ENCODE data around the gene PROZ.
"Not testable (repeated sequence)": the region's sequence is repeated elsewhere in the genome, so short reads cannot be mapped to it uniquely, and the experiment has no call there.

Gene PROZ, protein sequence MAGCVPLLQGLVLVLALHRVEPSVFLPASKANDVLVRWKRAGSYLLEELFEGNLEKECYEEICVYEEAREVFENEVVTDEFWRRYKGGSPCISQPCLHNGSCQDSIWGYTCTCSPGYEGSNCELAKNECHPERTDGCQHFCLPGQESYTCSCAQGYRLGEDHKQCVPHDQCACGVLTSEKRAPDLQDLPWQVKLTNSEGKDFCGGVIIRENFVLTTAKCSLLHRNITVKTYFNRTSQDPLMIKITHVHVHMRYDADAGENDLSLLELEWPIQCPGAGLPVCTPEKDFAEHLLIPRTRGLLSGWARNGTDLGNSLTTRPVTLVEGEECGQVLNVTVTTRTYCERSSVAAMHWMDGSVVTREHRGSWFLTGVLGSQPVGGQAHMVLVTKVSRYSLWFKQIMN

DNA sequence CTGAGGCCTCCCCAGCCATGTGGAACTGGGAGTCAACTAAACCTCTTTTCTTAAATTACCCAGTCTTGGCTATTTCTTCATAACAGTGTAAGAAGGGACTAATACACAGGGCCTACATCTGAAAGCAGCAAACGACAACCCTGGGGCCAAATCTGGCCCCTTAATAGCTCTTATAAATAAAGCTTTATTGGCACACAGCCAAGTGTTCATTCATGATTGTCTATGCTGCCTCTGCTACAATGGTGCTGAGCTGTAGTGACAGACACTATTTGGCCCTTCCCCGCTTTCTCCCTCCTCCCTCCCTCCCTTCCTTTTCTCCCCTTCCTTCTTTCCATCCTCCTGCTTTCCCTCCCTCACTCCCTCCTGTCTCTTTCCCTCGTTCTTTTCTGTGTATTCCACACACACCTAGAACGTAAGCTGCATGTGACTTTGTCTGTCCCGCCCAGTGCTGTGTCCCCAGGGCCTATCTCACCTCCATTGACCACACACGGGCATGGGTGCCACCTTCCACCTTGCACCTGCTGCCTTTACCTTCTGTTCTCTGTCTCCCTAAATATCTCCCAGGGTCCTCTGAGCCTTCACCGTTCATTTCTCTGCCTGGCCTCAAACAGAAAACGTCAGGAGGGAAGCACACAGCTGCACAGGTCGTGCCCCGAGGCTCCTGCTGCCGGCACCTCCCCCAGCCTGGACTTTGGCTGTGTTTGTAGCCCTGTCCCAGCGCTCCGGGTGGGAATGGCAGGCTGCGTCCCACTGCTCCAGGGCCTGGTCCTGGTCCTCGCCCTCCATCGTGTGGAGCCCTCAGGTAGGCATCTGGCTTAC, at the start of gene PROZ:
TSS of gene PROZ (plus strand) at position 720 of the 819 bp plus-strand sequence. CDS start at position 733, 13 bp downstream.
- DNase-seq, result no peak

DNA sequence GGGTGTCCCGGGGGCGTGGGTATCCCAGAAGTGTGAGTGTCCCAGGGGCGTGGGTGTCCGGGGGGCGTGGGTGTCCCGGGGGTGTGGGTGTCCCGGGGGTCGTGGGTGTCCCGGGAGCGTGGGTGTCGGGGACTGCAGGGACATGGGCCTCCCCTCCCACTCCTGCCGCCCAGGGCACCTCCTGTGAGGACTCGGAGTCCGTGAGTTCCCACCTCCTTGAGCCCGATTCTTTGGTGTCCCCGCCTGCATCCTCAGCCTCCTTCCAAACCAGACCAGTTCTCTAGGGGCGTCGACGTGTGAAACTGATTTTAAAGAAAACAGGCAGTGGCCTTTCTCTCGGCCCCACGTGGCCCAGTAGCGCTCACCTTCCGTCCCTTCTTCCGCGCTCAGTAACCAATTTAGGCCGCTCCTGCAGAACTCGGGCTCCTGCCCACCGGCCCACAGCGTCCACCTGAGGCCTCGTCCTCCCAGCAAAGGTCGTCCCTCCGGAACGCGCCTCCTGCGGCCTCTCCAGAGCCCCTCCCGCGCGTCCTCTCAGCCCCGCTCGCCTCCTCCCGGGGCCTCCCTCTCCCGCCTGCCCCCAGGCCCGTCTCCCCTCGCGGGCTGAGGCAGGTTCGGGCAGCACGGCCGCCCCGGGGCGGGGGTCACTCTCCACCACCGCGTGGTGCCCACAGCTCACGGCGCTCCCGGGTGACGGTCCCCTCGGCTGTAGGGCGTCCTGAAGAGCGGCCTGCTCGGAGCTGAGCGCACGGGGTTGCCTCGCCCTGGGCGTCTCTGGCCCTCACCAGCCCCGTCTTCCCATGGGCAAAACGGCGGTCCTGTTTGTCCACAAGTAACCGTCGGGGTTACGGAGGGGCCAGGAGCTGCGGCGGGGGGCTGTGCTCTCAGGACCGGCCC, 49.0 kb upstream of the PROZ start:
- no peak for DNase-seq

DNA sequence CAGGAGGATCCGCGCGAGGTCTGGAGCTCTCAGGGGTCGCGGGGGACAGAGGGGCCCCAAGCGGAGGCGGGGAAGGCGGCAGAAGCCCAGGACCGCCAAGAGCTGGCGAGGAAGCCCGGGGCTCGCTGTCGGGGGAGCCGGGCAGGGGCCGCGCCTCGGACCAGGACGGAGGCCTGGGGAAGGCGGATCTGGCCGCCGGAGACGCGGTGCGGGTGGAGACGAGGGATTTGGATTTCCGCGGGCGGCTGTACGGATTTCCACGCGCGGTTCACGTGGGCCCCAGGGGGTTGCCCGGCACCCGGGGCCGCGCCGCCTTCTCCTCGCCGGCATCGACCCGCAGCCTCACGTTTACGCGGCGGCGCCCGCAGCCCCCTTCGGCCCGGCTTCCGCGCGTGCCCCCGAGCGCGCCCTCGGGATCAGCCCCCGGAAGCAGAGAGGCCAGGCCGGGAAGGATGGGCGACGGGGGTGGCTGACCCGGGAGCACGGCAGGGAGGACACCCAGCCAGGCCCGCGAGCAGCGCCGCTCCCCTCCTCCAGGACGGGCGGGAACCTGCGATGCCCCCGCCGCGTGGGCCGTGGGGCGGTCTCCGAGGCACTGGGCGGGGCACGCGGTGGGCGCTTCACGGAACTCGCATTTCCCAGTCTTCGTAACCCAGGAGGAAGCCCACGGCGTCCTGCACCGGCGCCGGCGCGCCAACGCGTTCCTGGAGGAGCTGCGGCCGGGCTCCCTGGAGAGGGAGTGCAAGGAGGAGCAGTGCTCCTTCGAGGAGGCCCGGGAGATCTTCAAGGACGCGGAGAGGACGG, 48.2 kb upstream of the PROZ start:
- no peak for DNase-seq

- DNase-seq, result no peak
Observed at GRCh38 chr13:113110852-113111315, 47.6 kb upstream of the PROZ start.

DNA sequence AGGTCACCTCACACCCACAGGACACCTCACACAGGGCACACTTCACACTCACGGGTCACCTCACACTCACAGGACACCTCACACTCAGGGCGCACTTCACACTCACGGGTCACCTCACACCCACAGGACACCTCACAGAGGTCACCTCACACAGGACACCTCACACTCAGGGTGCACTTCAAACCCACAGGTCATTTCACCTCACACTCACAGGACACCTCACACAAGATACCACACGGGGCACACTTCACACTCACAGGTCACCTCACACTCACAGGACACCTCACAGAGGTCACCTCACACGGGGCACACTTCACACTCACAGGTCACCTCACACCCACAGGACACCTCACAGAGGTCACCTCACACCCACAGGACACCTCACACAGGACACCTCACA, 46.6 kb upstream of the PROZ start:
- not testable (repeated sequence) for DNase-seq

DNA sequence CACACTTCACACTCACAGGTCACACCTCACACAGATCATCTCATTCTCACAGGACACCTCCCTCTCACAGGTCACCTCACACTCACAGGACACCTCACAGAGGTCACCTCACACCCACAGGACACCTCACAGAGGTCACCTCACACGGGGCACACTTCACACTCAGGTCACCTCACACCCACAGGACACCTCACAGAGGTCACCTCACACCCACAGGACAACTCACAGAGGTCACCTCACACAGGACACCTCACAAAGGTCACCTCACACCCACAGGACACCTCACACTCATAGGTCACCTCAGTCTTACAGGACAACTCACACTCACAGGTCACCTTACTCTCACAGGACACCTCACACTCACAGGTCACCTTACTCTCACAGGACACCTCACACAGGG, 46.0 kb upstream of the PROZ start:
- not testable (repeated sequence) for DNase-seq

DNA sequence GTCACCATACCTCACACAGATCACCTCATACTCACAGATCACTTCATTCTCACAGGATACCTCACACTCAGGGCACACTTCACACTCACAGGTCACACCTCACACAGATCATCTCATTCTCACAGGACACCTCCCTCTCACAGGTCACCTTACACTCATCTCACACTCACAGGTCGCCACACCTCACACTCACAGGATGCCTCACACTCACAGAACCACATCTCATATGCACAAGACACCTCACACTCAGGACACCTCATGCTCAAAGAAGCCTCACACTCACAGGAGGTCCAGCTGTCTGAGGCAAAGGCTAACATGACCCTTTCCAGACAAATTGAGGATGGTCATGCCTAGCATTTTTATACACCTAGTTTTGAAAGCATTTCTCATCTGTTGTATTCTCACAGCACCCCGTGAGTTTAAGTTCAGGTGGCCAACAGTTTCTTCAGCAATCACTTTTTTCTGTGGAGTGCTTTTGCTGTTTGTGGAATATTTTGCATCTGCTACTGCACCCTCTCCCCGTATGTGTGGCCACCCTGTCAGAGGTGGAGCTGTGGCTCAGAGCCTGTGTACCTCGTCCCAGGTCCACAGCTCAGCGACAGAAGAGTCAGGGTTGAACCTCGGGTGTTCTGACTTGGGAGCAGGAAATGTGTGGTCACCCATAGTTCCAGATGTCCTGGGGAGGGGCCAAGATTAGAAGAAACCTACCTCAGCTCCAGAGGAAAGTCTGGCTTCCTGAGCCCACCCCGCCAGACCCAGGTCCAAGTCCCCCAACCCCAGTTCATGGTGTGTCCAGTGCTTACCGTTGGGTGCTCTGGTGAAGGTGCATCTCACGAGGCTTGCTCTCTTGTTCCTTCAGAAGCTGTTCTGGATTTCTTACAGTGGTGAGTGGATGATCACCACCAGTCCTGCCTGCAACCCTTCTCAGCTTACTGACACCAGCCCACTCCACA, 45.3 kb upstream of the PROZ start:
- DNase-seq, result no peak

- DNase-seq, result no peak
Observed at GRCh38 chr13:113113846-113114271, 44.6 kb upstream of the PROZ start.

DNA sequence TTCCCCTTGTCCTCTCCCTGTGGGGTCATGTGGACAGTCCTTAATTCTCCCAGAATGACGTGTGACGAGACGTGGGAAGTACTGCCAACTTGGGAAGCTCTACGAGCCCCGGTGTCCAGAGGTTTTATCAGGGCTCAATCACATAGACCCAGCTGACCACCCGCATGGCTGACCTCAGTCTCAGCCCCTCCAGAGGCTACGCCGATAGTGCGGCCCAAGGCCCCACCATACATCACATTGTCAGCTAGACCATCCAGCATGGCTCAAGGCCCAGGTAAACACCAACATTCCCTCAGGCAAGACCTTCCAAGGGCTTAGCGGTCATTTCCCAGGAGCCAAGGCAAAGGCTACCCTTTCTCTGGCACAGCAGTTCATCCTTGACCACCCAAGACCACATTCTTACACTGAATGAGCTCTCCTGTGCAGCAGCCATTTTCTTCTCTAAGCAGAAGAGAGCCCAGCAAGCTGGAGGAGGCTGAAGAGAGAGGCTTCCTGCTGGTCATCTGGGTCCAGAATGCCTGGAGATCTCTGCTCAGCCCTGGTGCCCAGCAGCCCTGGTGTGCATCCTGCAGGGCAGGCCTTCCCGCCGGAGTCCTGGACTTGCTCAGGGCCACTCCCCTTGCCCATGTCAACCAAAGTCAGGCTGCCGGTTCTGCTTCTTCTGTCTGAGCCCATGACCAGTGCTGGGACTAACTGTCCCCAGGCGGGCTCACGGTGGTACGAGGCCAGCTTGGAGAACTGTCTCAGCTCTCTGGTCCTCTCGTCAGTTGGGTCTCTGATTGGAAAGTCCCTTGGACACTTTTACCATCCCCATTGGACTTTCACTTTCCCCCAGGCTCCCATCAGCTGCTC, 43.7 kb upstream of the PROZ start:
- DNase-seq, result no peak

- DNase-seq, result no peak
Observed at GRCh38 chr13:113115363-113116205, 42.9 kb upstream of the PROZ start.

DNA sequence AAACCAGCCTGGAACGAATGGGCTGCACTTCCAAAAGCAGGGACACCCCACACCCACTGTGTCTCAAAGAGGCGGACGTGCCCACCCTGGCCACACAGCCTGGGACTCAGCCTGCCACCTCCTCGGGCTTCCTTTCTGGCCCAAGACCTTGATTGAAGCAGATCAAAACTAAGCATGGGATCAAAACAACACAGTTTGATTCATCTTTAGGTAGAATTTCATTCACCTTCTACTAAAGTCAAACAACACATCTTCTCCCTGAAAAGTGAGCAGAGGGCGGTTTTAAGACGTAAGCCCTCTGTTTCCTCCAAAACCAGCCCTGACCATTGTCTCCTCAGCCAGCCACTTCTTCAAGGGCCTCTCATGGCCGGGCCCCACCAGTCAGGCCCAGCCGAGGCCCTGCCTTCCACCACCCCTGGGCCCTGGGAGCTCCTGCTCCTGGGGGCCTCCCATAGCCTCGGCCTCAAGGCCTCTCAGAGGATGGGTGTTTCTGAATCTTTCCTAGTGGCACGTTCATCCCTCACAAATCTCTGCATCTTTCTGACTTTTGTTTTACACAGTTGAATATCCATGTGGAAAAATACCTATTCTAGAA, 42.1 kb upstream of the PROZ start:
- no peak for DNase-seq

- DNase-seq, result no peak
Observed at GRCh38 chr13:113116871-113117271, 41.6 kb upstream of the PROZ start.

DNA sequence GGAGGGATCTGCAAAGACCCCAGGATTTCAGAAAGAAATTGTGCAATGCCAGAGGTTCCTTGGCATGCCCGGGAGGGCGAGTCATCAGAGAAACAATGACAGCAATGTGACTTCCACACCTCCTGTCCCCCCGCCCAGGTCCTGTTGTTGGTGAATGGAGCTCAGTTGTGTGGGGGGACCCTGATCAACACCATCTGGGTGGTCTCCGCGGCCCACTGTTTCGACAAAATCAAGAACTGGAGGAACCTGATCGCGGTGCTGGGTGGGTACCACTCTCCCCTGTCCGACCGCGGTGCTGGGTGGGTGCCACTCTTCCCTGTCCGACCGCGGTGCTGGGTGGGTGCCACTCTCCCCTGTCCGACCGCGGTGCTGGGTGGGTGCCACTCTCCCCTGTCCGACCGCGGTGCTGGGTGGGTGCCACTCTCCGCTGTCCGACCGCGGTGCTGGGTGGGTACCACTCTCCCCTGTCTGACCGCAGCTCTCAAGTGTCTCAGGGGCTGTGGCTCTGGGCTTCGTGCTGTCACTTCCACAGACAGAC, 41.0 kb upstream of the PROZ start:
- no peak for DNase-seq

GRCh38 chr13:113117911-113118260, 40.6 kb upstream of the PROZ start:
- no peak for DNase-seq

DNA sequence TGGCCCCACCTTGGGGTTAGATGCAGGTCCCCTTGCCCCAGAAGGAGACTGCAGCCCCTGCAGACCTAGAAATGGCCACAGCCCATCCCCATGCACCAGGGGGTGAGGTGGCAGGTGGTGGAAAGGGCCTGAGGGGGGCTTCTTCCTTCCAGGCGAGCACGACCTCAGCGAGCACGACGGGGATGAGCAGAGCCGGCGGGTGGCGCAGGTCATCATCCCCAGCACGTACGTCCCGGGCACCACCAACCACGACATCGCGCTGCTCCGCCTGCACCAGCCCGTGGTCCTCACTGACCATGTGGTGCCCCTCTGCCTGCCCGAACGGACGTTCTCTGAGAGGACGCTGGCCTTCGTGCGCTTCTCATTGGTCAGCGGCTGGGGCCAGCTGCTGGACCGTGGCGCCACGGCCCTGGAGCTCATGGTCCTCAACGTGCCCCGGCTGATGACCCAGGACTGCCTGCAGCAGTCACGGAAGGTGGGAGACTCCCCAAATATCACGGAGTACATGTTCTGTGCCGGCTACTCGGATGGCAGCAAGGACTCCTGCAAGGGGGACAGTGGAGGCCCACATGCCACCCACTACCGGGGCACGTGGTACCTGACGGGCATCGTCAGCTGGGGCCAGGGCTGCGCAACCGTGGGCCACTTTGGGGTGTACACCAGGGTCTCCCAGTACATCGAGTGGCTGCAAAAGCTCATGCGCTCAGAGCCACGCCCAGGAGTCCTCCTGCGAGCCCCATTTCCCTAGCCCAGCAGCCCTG, 40.0 kb upstream of the PROZ start:
- no peak for DNase-seq

DNA sequence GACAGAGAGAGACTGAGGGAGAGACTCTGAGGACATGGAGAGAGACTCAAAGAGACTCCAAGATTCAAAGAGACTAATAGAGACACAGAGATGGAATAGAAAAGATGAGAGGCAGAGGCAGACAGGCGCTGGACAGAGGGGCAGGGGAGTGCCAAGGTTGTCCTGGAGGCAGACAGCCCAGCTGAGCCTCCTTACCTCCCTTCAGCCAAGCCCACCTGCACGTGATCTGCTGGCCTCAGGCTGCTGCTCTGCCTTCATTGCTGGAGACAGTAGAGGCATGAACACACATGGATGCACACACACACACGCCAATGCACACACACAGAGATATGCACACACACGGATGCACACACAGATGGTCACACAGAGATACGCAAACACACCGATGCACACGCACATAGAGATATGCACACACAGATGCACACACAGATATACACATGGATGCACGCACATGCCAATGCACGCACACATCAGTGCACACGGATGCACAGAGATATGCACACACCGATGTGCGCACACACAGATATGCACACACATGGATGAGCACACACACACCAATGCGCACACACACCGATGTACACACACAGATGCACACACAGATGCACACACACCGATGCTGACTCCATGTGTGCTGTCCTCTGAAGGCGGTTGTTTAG, 39.2 kb upstream of the PROZ start:
- no peak for DNase-seq

DNA sequence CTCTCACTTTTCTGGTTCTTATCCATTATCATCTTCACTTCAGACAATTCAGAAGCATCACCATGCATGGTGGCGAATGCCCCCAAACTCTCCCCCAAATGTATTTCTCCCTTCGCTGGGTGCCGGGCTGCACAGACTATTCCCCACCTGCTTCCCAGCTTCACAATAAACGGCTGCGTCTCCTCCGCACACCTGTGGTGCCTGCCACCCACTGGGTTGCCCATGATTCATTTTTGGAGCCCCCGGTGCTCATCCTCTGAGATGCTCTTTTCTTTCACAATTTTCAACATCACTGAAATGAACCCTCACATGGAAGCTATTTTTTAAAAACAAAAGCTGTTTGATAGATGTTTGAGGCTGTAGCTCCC, 38.6 kb upstream of the PROZ start:
- no peak for DNase-seq
